HT1080 (cell line): ENCODE measurements around the gene SRPK3. TPM values are rescaled to one million over a fixed set of nuclear protein-coding genes. Genes with fewer than 3 reads are reported as not detected.
A peak's percentile ranks its signal among the peaks of the same experiment; 100 is the strongest.
"Not testable (repeated sequence)": the region's sequence is repeated elsewhere in the genome, so short reads cannot be mapped to it uniquely, and the experiment has no call there.

Source experiments
- DNase-seq: peaks from one replicate; pipeline ENCODE4 v3.0.0-alpha.2; 2015; ENCODE audit warnings: low read depth
- polyA plus RNA-seq, 2 experiments: library from polyadenylated mRNA; depleted of rRNA; stranded (reverse); fragments of >200 nt; gene quantifications; 2 replicates each; pipeline ENCODE4 v1.2.3, GENCODE V29; 2015
- total RNA-seq: library from RNA; depleted of rRNA; stranded (reverse); fragments of >200 nt; shearing (Covaris generic); gene quantifications from 2 replicates; pipeline ENCODE4 v1.2.3, GENCODE V29; 2014; rRNA removed

The SRPK3 gene, protein sequence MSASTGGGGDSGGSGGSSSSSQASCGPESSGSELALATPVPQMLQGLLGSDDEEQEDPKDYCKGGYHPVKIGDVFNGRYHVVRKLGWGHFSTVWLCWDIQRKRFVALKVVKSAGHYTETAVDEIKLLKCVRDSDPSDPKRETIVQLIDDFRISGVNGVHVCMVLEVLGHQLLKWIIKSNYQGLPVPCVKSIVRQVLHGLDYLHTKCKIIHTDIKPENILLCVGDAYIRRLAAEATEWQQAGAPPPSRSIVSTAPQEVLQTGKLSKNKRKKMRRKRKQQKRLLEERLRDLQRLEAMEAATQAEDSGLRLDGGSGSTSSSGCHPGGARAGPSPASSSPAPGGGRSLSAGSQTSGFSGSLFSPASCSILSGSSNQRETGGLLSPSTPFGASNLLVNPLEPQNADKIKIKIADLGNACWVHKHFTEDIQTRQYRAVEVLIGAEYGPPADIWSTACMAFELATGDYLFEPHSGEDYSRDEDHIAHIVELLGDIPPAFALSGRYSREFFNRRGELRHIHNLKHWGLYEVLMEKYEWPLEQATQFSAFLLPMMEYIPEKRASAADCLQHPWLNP
- 0.03 TPM in 1 of 2 replicates, not detected in the other for total RNA-seq
- polyA plus RNA-seq (2015; cell fraction: cytosol; rRNA removed): 0.02 TPM in 1 of 2 replicates, not detected in the other
- 0.06 and 0.44 TPM in 2 replicates for polyA plus RNA-seq (2015; cell fraction: nucleus; rRNA removed)

GRCh38 chrX:153780678-153781427 lies at the start of gene SRPK3:
TSS of gene SRPK3 (plus strand) at chrX:153781041. CDS start at chrX:153781087, 46 bp downstream.
- DNase-seq: no peak

DNA sequence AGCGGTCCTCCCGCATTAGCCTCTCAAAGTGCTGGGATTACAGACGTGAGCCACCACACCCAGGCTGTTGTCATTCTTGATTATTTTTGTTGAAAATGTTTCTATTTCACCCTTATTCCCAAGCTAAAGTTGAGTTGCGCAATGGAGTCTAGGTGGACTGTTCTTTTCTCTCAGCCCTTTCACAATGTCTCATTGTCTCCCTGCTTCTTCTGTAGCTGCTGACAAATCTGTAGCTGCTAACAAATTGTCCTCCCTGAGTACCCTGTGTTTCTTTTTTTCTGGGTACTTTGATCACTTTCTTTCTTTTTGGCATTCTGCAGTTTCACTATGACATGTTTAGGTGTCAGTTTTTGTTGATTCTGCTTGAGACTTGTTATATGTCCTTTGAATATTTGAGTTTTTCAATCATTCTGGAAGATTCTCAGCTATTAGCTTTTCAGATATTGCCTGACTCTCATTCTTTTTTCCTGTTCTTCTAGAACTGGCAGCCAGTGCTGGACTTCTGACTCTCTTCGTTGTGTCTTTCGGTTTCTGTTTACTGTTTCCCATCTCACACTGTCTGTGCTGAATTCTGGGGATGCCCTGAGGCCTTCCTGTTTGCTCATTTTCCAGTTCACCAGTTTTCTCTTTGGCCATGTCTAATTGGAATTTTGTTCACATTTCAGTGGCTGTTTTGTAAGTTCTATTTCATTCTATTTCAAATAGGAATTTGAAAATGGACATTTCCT lies 49.6 kb upstream of the SRPK3 start:
- DNase-seq: no peak

DNA sequence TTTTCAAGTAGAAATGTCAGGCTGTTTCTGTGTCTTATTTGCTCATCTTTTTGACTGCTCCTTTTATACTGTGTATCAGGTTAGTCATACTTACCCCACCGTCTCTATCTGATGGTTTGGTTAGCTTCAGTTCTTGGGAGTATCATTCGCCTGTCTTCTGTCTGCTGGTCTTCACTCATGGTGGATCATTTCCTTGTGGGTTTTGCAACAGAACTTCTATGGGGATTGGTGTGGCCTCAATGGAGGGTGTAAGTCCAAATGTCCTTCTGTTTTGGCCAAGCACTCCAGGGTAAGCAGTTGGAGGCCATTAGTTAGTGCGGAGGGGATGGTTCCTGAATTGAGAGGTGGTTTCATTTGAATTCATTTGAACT lies 49.0 kb upstream of the SRPK3 start:
- DNase-seq: no peak

DNA sequence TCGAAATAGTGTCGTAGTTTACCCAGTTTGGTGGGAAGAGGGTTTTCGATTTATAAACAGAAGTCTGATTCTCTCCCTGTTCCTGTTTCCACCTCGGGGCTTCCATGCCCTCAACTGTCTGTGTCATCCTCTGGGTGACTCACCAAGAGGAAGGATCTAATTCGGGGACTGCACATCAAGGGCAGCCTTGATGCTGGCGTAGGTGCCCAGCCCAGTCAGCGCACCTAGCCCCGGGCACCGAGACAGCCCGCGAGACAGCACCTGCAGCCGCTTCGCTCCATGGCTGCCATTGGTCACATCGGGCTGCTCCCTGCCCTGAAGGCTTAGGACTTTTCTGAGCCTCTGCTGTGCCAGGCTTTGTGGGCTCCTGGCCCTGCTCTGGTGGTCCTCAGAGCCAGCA lies 48.4 kb upstream of the SRPK3 start:
- DNase-seq: peak; percentile 28

GRCh38 chrX:153733651-153734240 lies 47.1 kb upstream of the SRPK3 start:
- DNase-seq: no peak

GRCh38 chrX:153734871-153735270 lies 46.0 kb upstream of the SRPK3 start:
- DNase-seq: no peak

DNA sequence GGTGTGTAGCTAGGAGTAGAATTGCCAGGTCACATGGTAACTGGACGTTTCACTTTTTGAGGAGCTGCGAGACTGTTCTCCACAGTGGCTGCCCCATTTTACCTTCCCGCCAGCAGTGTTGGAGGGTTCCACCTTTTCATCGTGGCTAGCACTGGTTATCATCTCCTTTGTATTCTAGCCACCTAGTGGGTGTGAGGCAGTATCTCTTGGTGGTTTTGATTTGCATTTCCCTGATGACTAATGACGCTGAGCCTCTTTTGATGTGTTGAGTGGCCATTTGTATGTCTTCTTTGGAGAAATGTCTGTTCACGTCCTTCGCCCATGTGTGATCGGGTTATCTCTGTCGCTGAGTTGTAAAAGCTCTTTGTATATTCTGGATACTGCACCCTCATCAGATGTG lies 45.6 kb upstream of the SRPK3 start:
- DNase-seq: peak; percentile 24

DNA sequence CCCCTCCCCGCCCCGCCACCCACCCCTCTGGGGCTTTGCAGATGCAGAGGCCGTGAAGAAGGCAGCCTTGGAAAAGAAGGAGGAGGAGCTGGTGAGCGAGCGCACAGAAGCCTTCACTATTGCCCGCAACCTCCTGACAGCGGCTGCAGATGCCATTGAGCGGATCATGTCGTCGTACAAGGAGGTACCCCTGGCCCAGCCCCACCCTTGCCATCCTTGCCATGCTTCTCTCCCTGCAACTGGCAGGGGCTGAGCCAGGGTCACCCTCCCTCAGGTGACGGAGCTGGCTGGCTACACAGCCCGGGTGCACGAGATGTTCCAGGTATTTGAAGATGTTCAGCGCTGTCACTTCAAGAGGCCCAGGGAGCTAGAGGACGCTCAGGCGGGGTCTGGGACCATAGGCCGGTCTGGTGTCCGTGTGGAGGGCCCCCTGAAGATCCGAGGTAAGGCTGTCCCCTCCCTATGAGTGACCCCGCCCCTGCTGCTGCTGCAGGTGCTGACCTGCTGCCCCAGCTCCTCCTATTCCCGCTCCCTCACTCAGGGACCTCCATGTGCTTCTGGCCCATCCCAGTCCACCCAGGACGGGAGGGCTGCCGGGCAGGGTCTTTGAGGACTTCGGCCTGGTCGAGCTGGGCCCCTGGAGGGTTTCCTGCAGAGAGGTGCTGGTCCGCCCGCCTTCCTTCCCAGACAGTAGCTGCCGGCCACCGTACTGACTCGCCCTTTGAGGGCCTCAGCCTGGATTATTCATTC lies 44.6 kb upstream of the SRPK3 start:
- no peak for DNase-seq

- no peak for DNase-seq
These were observed 43.9 kb upstream of the SRPK3 start for GRCh38 chrX:153736871-153737441.

DNA sequence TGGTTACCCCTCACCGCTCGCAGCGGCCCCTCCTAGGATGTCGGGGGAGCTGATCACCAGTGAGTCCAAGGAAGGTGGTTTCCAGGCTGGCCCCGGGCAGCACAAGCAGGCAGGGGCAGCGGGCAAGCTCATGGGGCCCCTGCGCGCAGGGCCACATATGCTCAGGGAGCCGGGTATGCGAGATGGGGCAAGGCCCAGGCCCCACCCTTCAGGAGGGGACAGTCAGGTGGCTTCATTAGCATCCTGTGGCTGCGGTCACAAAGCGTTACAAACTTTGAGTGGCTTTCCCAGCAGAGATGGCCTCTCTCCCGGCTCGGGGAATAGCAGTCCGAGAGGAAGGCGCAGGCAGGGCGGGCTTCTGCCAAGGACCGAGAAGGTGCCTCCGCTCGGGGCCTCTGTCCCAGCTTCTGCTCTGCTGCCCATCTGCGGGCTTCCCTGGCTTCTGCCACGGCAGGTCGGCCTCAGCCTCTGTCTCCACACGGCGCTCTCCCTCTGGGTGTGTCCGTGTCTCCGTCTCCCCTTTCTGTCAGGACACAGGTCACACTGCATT lies 42.7 kb upstream of the SRPK3 start:
- DNase-seq: no peak

DNA sequence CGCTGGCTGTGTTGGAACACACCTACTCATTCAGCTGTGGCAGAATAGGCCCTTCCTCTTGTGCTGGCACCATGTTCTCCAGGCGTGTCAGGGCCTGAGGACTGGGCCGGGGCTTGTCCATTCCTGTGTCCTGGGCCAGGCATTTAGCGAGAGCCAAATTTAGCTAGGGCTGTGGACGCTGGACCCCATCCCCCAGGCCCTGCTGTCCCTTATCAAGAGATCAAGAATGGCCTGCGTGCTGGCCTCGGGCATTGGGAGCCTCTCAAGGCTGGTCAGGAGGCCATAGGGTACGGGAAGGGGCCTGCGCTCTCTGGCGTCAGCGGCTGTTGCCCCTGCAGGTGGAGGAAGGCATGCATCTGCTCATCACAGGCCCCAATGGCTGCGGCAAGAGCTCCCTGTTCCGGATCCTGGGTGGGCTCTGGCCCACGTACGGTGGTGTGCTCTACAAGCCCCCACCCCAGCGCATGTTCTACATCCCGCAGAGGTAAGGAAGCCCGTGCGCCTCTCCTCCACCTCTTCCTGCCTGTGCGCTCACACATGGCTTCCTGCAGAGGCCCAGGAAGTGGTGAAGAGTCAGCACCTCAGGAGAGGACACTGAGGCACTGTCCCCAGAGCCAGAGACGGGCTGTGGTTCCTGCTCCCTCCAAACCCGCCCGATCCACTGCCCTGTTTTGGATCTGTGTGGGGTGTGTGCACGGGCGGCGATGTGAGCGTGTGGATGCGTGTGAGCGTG lies 40.9 kb upstream of the SRPK3 start:
- no peak for DNase-seq

DNA sequence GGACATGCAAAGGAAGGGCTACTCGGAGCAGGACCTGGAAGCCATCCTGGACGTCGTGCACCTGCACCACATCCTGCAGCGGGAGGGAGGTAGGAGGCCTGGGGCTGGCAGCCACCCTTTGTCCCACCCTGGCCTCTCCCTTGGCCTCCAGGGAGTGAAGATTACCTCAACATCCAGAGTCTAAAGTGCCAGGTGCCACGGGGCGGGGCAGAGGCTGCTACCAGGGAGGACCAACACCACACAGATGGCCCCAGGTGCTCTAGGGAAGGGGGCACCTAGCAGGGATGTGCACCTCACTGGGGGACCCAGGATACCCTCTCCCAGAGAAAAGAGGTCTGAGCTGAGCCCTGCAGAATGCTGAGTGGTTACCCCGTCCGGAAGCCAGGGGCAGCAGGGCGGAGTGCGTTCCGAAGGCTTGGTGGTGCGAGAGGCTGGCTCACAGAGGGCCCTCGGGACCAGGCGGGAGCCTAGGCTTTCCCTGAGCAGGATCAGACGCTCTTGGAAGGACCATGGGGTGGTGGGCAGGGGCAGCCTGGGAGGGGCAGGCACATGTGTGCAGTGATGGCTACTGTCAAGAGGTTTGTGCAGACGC lies 40.1 kb upstream of the SRPK3 start:
- no peak for DNase-seq

DNA sequence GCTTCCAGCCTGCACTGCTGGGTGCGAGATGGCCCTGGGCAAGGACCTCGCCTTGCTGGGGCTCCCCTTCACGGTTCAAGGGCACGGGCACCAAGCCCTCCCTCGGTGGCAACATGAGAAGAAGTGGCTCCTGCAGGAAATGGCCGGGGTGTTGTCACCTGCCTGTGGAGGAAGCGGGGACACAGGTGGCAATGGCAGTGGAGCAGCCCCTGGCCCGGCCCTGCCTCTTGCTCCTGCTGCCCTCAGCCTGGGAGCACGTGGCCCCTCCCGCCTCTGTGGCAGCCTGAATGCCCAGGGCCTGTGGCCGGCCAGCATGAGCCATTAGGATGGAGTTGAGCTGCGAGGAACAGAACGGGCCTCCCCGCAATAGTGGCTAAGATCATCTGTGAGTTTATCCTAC lies 39.4 kb upstream of the SRPK3 start:
- no peak for DNase-seq

- DNase-seq: not testable (repeated sequence)
These were observed 38.7 kb upstream of the SRPK3 start for GRCh38 chrX:153742111-153742510.

GRCh38 chrX:153742796-153743467 lies 37.9 kb upstream of the SRPK3 start:
- not testable (repeated sequence) for DNase-seq

DNA sequence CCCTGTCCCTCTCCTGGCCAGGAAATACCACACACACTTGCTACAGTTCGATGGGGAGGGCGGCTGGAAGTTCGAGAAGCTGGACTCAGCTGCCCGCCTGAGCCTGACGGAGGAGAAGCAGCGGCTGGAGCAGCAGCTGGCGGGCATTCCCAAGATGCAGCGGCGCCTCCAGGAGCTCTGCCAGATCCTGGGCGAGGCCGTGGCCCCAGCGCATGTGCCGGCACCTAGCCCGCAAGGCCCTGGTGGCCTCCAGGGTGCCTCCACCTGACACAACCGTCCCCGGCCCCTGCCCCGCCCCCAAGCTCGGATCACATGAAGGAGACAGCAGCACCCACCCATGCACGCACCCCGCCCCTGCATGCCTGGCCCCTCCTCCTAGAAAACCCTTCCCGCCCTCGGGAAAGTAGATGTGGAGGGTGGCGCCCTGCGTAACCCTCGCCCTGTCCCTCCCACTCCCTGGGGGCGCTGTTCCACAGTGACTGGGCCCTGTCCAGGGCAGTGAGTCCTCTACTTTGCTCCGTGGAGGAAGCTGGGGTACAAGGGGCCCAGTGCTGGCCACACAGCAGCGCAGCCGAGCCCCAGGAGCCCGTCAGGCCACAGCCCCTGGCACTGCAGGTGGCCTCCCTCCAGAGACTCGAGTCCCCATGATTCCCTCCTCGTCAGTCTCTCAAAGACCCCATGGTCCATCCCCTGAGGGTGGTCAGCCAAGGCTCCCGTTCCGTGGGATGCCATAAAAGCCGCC lies 37.2 kb upstream of the SRPK3 start:
- DNase-seq: not testable (repeated sequence)
